Ecto neural progenitor cell (in vitro differentiated cells): ENCODE results near the gene CFAP74.
"Not testable (repeated sequence)": the region's sequence is repeated elsewhere in the genome, so short reads cannot be mapped to it uniquely, and the experiment has no call there.

ENCODE experiments used
- DNase-seq: peaks from one replicate; pipeline ENCODE4 v3.0.0-alpha.2; 2018; ENCODE audit warnings: low spot score

The CFAP74 gene

DNA sequence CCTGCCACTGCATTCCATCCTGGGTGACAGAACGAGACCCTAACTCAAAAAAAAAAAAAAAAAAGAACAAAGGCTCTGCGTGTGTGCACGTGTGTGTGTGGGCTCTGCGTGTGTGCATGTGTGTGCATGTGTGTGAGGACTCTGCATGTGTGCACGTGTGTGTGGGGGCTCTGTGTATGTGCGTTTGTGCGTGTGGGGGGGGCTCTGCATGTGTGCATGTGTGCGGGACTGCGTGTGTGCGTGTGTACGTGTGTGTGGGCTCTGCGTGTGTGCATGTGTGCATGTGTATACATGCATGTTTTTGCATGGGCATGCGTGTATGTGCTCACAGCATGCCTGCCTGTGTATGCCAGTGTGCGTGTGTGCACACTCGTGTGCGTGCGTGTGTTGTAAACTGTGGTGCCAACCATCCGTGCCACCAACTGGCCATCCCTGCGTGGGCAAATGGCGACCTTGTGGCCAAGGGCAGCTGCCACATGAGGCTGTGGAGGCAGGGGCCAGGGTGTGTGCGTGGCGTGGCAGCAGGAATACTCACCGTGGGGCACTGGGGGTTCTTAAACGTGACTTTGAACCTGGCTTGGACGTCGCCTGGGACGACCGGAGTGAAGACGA is 57.7 kb downstream of the CFAP74 start:
- no peak for DNase-seq

DNA sequence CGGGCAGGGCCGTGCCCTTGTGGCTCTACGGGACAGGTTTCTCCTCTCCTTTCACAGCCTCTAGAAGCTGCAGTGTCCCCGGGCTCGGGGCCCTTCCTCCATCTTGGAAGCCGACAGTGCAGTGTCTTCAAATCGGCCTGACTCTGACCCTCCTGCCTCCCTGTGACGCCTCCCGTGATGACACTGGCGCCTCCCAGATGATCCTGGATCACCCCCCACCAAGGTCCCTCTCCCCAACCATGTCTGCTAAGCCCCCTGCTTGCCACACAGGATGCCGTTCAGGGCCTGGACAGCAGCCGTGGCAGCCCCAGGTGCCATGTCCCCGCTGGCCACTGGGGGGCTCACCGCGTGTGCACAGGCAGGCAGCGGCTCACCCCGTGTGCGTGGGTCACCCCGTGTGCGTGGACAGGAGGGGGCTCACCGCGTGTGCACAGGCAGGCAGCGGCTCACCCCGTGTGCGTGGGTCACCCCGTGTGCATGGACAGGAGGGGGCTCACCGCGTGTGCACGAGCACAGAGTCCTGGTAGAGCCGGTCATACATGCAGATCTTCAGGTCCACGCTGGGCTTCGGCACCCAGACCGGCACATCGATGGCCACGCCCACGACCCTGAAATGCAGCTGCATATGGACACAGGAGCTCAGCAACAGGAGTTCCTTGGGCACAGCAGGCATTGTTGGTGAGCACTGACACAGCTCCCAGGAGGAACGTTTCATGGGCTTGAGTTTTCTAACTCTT is 59.6 kb downstream of the CFAP74 start:
- DNase-seq, result peak; percentile 83

GRCh38 chr1:1942753-1943656 is 60.6 kb downstream of the CFAP74 start:
- no peak for DNase-seq

DNA sequence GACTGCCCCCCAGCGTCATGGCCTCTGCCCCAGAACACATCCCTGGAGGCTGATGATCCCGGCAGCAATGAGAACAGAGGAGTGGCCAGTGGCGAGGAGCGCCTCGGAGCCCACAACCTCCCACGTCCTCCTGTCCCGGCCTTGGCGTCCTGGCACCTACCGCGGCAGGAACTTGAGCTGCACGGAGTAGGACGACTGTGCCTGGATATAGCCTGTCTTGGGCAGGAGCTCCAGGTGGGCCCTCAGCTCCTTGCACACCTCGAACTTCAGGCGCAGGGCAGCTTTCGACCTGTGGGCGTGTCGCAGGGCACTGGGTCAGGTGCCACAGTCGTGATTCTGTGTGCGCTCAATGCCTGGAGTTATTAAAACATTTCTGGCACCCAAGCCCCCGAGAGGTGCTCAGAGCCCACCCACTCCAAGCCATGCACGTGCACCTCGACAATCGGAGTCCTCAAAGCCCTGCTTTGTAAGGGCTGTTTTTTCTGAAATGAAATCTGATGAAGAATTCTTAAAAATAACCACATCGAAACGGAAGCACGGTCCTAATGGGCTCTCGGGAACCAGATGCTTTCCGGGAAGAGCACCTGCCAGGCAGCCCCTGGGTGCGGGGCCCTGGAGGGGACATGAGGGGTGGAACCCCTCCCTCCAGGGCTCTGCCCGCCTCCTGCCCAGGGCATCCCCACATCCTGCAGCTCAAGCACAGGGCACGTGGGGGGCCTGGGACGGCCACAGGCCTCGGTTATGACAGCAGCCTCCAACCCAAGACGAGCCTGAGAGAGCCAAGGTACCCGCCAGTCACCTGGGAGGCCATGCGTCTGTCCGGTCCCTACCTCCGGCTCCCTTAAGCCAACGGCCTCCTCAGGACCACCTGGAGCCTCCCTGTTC is 61.5 kb downstream of the CFAP74 start:
- DNase-seq, result no peak

DNA sequence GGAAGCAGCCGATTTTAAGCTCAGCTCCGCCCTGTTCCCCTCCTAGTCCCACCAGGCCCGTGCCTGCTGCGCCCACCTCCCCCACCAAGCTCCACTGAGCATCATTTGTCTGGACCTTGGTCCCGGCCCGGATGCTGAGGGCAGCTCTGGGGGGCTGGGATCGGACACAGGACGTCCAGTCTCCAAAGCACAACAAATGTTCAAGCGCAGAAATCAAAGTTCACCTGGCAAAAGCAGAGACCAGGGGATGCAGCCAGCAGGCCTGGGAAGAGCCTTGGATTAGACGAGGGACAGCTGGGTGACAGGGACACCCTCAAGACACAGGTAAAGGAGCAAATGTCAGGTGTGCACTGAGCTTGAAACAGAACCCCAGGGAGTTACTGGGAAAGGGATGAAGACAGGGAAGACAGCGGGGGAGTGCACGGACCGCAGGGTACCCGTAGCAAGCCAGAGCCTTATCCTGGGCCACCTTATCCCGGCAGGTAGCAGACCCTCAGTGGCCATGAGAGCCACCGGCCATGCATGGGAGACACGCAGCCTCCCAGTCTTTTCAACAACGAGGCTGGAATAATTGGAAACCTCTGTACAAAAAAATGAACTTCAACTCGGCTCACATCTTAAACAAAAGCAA is 62.3 kb downstream of the CFAP74 start:
- DNase-seq, result no peak

GRCh38 chr1:1940123-1940425 is 63.5 kb downstream of the CFAP74 start:
- no peak for DNase-seq

- no peak for DNase-seq
These were observed 64.1 kb downstream of the CFAP74 start for GRCh38 chr1:1939296-1940122.

DNA sequence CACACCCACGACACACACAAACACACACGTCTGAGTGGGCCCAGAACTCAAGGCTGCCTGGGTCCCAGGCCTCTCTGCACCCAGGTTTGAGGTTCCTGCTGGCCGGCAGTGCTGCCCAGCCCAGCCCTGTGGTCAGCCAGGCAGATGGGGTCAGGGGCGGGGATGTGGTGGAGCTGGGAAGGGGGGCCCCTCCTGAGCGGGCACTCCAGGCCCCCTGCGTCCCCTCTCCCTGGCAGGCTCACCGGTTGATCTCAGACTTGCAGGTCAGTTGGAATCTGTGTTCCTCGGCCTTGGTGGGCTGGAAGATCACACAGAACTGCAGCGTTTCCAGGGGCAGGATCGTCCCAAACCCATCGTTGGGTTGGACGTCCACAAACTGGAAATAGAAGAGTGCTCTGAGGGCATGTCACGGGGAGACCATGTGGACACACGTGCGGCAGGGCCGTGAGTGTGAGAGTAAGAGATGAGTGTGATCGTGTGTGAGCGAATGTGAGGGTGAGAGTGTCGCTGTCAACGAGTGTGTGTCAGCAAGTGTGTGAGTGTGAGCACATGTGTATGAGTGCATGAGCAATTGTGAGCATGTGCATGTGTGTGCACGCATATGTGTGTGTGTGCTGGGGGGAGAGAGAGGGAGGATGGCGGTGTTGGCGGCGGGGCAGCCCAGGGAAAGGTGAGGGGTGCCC is 64.8 kb downstream of the CFAP74 start:
- DNase-seq, result no peak

GRCh38 chr1:1938276-1938573 is 65.4 kb downstream of the CFAP74 start:
- no peak for DNase-seq

- DNase-seq, result no peak
These were observed 65.9 kb downstream of the CFAP74 start for GRCh38 chr1:1937549-1938275.

GRCh38 chr1:1937061-1937460 is 66.5 kb downstream of the CFAP74 start:
- DNase-seq, result no peak

- not testable (repeated sequence) for DNase-seq
These were observed 68.7 kb downstream of the CFAP74 start for GRCh38 chr1:1934848-1935247.

DNA sequence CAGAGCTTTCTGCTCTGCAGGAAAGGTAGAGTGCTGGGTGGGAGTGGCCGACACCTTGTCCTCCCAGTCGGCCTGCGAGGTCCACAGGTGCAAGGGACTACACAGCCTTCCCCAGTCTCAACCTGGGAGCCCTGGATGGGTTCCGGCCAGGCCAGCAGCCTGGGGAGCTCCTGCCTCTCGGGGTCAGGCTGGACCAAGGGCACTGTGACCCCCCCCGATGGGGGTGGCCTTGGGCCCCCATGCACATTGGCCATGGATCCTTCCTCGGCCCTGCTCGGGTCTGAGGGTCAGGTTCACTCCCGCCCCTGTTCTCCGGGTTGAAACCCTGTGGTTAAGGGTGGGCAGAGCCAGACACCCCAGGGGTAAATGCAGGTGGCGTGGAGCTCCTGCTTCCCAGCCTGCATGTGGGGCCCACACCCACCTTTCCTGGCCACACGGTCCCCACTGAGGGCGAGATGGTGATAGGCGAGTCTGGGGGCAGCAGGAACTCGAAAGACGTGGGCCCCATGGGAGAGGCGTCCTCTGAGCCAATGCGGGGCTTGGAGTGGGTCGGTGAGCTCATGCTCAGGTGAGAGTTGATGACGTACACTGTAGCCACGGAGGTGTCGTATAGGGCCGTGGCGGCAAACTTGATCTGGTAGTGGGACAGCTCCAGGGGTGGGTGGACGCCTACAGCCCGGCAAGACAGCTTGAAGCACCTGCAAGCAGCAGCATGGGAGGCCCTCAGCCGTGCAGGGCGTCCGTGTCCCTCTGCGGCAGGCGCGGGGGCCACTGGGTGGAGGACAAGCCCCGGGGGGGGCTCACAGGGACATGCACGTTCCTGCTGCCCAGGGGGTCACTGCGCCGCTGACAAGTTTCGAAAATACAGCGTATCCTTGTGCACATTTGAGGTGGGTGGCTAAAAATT is 73.7 kb downstream of the CFAP74 start:
- peak; percentile 43 for DNase-seq

DNA sequence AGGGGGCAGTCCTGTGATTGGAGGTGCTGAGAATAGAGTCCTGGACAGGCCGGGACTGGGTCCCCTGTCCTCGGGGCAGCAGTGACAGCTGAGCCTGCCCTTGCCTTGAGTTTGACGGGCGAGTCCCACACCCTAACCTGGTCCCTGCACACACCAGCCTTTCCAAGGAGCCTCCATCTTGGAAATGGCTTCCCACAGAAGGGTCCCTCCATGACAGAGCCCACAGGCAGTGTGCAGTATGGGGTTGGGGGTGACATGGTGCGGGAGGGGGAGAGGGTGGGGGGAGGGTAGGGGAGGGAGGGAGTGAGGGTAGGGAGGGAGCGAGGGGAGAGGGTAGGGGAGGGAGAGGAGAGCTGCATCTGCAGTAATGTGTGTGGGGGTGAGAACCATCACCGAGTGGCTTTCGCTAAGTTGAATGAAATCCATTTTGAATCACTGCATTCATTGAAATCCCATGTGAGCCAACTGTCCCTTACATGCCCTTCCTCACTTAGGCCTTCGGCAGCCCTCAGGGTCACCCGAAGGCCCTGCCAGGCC is 74.4 kb downstream of the CFAP74 start:
- no peak for DNase-seq

DNA sequence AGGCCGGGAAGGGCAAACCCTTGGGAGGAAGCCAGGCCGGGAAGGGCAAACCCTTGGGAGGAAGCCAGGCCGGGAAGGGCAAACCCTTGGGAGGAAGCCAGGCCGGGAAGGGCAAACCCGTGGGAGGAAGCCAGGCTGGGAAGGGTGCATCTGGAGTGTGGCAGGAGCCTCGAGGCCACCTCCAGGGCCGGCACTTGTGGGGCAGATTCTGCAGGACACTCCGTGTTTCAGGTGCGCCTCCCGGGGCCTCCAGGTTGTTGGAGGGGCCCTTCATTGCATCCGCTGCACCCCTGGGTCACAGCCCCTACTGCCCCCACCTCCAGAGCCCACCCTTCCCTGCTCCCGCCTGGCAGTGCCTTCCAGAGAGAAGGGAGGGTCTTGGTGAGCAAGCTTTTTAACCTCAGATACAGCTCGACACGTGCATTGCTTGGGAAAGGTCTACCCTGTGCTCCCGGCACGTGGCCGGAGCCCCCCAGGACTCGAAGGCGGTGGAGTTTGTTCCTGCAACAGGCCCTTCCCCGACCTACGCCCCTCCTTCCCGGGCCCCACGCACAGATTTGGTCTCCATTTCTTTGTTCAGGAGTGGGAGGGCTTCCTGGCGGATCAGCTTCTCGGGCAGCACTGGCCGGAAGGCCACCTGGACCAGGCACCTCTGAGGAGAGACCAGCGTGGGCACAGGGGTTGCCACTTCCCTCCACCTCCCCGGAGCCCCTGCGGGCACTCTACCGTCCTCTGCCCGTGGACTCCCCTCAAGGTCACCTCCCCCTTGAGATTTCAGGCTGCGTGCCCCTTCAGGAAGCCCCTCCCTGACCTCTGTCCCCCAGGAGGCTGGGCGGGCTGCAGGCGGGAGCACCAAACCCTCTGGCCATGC is 75.1 kb downstream of the CFAP74 start:
- DNase-seq, result peak; percentile 40

DNA sequence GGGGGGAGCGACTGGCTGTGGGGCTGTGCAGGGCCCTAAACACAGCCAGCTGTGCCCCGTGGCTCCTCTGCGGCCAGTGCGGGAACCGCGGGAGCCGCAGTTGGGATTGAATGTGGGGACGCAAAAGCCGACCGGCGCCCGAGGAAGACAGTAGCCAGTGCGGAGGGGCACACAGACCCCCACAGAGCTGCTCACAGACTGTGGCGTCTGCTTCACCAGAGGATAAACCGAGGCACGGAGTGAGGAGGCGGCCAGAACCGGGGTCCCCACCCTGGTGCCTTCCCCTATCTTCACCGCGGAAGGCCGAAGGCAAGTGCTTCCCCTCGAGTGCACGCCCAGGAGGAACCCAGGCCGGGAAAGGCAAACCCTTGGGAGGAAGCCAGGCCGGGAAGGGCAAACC is 75.8 kb downstream of the CFAP74 start:
- peak; percentile 36 for DNase-seq
